COLO668 (cell line): ENCODE measurements around the gene PRKCG.
A peak's percentile ranks its signal among the peaks of the same experiment; 100 is the strongest.
"Not testable (repeated sequence)": the region's sequence is repeated elsewhere in the genome, so short reads cannot be mapped to it uniquely, and the experiment has no call there.

Experiments
- DNase-seq: peaks from one replicate; lab custom pipeline; 2025; ENCODE audit not compliant: unreplicated experiment; lab: John Stamatoyannopoulos, UW

Gene PRKCG

DNA sequence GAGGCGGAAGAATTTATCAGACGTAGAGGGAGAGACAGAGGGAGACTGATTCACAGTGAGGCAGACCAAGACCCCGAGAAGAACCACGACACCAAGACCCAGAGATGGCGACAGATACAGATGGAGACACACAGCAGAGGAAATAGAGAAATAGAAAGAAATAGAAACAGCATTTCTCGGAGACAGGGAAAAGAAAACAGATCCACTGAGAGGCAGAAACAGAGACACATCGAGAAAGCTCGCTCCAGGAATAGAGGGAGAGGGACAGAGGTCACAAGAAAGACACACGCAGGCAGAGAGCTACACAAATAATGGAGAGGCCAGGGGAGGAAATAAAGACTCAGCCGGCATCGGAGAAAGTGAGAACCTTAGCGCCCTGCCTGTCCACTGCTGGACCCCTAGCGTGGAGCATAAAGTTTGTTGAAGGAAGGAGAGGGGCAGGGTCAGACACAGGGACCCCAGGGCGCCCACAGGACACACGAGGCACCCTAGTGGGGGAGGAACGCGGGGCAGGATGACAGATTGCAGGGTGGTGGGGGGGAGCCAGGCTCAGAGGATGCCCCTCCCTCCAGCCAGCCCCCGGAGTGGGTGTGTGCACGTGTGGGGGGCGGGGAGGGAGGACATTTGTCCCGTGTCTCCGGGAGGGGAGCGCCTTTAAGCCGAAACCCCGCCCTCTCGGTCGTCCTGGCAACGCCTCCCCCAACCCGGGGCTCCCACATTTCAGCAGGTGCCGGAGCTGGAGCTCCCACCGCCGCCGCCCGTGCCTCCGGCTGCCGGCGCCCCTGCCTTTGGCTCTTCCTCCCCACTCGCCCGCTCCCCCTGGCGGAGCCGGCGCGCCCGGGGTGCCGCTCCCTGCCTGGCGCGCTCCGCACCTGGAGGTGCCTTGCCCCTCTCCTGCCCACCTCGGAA lies at the start of gene PRKCG:
PRKCG (plus strand) TSS at position 716 of the 909 bp plus-strand sequence. CDS start 298 bp downstream, outside the sequence.
- peak; percentile 32 for DNase-seq

DNA sequence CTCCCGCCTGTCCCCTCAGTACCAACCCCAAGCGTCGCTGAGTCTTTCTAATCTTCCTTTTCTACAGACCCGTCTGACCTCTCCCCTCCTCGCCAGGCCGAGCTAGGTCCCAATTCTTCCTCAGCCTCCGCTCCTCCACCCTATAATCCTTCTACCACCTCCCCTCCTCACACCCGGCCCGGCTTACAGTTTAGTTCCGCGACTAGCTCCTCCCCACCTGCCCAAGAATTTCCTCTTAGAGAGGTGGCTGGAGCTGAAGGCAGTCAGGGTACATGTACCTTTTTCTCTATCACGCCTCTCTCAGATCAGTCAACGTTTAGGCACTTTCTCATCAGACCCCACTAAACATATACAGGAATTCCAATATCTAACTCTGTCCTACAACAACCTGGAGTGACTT lies 49.1 kb upstream of the PRKCG start:
- DNase-seq, result not testable (repeated sequence)

DNA sequence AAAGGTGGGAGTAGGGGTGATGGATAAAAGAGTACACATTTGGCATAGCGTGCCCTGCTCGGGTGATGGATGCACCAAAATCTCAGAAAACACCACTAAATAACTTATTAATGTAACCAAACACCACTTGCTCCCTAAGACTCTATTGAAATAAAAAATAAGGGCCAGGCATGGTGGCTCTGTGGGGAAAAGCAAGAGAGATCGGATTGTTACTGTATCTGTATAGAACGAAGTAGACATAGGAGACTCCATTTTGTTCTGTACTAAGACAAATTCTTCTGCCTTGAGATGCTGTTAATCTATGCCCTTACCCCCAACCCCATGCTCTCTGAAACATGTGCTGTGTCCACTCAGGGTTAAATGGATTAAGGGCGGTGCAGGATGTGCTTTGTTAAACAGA lies 43.6 kb upstream of the PRKCG start:
- not testable (repeated sequence) for DNase-seq

DNA sequence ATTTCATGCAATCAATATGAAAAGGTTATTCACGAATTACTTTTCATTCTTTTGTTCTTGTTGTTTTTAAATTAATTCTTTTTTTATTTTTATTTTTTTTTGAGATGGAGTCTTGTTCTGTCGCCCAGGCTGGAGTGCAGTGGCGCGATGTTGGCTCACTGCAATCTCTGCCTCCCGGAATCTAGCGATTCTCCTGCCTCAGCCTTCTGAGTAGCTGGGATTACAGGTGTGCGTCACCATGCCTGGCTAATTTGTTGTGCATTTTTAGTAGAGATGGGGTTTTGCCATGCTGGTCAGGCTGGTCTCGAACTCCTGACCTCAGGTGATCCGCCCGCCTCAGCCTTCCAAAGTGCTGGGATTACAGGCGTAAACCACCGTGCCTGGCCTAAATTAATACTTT lies 41.8 kb upstream of the PRKCG start:
- DNase-seq, result not testable (repeated sequence)

DNA sequence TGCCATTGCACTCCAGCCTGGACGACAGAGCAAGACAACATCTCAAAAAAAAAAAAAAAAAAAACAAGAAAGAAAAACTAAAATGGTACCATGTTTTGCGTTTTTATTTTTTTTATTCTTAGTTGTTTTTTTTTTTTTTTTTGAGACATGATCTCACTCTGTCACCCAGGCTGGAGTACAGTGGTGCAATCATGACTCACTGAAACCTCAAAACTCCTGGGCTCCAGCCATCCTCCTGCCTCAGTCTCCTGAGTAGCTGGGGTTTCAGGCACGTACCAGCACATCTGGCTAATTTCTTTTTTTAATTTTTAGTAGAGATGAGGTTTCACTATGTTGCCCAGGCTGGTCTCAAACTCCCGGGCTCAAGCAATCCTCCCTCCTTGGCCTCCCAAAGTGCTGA lies 41.1 kb upstream of the PRKCG start:
- DNase-seq, result not testable (repeated sequence)

DNA sequence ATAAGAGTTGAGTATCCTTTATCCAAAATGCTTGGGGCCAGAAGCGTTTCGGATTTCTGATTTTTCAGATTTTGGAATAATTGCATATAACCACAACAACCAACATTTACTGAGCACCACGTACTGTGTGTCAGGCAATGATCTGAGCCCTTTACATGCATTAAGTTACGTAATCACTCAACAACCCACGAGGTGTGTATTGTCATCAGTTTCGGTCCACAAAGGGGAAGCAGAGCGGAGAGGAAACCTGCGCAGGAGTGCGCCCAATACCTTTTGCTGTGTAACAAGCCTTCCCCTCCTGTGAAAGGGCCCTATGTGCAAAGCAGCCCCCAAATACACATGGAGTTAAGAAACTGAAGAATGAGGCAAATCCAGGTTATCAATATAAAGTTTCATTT lies 37.1 kb upstream of the PRKCG start:
- no peak for DNase-seq

DNA sequence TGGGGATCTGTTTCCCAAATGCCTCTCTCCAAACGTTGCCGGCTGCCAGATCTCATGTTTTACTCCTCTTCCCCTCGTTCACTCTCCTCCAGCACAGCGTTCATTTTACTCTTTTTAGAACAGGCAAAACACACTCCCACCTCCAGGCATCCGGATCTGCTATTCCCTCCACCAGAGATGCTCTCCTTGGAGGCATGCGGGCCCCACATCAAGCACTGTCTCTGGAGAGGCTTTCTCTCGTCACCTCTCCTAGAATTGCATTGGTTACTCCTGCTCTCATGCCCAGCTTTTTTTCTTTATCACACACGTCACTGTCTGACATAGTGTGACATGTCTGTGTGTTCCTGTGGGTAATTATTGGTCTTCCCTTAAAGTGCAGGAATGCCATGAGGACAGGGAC lies 34.4 kb upstream of the PRKCG start:
- DNase-seq, result no peak

DNA sequence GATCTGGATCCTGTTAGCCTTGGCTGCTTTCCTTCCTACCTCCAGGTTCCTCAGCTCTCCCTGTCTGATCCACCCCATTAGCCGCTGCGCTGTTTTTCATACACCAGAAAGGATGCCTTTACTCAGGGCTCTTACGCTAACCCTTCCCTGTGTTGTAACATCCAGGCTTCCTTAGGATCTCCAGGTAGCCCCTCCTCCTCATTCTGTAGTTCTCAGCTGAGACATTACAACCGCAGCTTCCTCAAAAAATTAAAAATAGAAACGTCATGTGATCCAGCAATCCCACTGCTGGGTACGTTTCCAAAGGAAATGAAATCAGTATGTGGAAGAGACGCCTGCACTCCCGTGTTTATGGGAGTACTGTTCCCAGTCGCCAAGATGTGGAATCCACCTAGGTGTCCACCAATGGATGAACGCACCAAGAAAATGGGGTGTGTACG lies 32.7 kb upstream of the PRKCG start:
- DNase-seq, result no peak

DNA sequence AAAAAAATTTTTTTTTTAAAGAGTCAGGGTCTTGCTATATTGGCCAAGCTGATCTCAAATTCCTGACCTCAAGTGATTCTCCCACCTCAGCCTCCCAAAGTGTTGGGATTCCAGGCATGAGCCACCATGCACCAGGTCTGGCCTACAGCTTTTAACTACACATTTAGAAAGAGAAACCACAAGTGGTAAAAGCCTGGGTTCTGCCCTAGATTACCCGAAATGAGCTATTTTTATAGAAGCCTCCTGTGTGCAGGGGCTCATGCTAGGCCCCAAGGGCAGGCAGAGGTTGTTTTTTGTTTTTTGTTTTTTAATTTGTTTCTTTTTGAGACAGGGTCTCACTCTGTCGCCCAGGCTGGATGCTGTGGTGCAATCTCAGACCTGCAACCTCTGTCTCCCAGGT lies 28.3 kb upstream of the PRKCG start:
- no peak for DNase-seq

DNA sequence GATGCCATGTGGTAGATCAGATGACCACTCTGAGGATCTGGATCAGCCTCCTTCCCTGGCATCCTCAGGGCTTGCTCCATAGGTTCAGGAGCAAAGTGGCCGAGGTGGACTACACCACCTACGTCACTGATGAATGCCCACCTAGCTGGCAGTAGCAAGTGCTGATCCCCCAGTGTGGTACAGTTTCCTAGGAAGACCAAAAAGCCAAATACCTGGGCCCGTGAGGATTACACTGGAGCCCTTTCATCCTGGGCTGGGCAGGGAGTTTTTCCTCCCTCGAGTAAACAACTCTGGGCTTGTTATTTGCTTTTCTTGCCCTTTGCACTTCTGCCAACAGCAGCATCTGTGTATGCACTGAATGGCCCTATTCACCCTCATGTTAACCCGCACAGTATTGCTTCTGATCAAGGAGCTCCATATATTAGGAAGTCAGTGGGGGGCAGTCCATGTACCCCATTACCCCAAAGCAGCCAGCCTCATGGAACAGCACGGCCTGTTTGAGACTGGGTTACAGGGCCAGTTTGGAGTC lies 17.6 kb upstream of the PRKCG start:
- DNase-seq, result peak; percentile 28

DNA sequence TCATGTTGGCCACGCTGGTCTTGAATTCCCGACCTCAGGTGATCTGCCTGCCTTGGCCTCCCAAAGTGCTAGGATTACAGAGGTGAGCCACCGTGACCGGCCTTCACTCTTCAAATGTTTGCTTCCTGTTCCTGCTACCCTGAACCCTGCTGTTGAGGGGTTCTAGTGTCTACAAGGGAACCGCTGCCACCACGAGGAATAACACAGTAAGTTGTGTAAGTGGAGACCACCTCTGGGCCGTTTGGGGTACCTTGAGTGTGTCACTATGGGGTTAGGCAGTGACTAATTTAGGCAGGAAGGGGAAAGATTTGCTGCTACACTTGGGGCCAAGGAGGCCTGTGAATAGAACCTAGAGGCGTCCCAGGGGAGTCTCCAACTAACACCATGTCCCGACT lies 16.5 kb upstream of the PRKCG start:
- no peak for DNase-seq

DNA sequence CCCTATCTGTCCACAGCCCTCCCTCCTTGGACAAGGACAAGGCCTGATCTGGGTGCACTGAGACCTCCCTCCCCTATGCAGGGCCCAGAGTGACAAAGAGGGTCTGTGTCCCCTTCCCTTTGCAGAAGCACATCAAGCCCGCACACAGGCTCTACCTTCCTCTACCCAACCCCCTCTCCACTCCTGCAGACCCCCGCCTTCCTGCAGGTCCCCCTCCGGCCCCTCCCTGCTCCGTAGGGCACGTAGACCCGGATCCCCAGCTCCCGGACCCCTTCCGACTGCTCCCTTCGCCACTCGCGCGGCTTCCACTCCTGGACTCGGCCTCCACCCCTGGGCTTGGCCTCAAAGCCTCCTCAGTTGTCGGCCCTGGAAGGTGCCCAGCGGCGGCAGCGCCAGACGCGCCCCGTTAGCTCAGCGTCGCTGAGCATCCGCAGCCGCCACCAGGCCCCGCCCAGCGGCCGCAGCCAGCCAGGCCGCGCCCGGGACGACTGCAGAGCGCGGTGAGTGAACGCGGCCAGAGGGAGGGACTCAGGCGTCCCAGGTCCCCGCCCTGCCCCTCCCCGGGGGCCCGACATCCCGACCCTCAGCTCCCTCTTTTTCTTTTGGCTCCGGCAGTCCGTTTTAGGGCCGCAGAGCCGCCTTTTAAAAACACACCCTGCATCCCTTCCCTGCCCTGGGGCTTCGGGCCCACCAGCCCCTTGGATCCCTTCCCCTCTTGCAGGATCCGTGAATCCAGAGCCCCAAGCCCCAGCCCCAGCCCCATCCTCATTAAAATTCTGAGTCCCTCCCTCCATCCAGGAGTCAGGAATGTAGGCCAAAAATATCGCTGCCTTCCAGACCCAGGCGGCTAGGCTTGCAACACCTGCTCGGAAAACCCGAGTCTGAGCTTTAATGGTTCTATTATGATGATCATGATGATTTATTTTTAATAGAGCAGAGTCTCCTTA lies 15.8 kb upstream of the PRKCG start:
- peak; percentile 23 for DNase-seq

DNA sequence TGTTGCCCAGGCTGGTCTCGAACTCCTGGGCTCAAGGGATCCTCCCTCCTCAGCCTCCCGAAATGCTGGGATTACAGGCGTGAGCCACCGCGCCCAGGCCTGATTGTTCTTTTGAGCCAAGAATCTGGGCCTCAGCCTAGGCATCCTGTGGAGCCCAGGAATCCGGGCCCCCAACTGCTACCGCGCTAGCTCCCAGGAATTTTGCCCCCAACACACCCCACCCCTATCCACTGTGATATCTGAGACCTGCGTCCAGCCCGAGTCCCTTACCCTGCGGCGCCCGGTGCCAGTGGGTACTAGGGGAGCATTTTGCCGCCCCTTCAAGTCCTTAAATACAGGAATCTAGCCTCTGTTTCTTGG lies 15.2 kb upstream of the PRKCG start:
- DNase-seq, result no peak

DNA sequence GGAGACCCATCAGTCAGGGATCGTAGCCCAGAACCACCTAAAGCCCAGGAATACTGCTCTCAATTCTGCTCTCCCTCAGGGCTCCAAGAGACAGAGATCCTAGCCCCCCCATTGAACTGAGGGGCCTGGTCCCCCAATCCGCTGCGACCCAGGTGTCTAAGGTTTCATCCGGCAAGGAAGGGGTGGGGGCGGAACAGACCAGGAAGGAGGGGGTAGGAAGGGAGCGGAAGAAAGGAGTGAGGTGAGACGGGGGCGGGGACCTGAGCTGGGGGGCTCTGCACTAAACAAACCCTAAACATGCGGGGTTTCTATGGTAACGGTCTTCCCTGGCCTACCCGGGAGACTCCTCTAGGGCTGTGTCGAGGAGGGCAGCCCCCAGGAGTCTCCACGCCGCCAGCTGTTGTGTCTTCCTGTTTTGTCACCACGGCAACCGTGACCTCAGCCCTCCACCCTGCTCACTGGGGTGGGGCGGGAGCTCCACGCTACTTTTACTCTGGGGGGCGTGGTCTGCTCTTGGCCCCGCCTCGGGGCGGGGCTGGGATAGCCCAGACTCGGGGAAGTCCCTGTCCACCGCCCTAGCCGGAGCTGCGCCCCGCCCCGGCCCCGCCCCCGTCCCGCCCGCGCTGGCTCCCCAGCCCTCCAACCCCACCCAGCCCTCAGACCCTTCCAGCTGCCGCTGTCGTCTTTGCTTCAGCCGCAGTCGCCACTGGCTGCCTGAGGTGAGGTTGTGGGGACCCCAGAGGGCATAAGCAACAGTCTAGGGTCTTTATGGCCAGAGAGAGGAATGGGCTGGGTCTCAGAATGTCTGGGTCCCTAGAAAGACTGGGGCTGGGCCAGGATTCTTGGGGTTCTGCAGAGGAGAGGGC lies 14.5 kb upstream of the PRKCG start, which contains the start of gene MYADM:
MYADM (plus strand) TSS at position 659 of the 866 bp plus-strand sequence. CDS start 5,647 bp downstream, outside the sequence.
- DNase-seq, result peak; percentile 48

DNA sequence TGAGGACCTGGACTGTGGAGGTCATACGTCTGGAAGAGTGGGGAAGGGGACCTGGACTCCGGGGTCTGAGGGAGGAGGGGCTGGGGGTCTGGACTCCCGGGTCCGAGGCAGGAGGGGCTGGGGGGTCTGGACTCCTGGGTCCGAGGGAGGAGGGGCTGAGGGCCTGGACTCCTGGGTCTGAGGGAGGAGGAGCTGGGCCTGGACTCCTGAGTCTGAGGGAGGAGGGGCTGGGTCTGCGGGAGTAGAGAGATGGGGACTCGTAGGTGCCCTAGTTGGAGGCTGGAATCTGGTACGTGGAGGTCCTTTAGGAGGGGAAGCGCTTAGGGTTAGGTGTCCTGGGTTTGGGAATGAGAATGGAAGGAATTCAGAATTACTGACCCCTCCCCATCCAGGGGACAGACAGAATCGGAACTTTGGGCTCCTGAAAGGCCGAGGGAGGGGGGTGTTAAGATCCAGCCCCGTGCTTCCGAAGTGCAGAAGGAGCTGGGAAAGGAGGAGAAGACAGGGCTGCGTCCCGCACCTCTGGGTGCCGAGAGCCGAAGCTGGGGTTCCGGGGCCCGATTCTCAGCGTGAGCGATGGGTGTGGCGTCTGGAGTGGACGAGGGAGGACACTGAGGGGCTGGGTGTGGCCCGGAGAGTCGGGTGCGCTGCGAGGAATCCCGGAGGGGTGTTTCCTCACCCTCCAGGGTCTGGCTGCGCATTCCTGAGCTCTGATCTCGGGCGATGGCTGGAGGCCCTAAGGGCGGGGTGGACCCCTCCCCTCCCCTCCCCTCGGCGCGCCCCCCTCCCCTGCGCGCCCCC lies 13.7 kb upstream of the PRKCG start:
- DNase-seq, result no peak

DNA sequence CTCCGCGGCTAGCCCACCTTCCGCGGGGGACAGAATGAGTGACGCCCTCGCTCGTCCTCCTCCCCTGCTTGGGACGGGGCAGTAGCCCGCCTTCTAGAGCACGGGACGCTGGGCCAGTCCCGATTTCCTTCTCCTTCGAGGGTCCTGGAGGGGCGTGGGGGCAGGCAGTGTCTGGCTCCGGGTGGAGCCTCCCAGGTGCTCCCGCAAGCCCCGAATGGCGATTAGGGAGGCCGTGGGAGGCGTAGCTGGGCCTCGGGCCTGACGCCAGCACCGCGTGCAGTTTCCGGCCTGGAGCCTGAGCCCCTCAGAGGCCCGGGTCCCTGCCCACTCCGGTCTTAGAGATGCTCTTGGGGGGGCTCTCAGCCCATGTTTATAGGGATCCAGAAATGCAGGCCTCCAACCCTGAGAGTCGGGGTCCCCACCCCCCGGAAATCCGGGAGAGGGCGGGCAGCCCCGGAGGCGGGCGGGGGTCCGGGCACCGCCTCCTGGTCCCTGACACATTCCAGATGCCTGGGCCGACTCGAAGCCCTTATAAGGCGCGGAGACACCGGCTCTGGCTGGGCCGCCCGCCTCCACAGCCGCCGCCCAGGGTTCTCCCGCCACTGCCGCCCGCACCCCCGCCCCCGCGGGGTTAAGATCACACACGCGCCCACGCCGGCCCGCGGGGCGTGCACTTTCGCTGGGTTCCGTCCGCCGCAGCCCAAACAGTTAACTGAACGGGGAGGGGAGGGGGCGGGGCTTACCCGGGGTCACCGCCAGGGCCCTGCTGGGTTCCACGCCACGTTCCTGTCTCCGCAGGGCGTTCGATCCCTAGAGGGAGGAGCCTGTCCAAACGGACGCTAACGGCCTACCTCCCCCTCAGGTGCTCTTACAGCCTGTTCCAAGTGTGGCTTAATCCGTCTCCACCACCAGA lies 12.8 kb upstream of the PRKCG start:
- peak; percentile 17 for DNase-seq

DNA sequence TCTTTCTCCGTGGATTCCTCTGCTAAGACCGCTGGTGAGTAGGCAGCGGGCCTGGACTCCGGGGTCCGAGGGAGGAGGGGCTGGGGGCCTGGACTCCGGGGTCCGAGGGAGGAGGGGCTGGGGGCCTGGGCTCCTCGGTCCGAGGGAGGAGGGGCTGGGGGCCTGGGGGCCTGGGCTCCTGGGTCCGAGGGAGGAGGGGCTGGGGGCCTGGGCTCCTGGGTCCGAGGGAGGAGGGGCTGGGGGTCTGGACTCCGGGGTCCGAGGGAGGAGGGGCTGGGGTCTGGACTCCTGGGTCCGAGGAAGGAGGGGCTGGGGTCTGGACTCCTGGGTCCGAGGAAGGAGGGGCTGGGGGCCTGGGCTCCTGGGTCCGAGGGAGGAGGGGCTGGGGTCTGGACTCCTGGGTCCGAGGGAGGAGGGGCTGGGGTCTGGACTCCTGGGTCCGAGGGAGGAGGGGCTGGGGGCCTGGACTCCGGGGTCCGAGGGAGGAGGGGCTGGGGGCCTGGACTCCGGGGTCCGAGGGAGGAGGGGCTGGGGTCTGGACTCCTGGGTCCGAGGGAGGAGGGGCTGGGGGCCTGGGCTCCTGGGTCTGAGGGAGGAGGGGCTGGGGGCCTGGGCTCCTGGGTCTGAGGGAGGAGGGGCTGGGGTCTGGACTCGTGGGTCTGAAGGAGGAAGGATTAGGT lies 12.1 kb upstream of the PRKCG start:
- not testable (repeated sequence) for DNase-seq

DNA sequence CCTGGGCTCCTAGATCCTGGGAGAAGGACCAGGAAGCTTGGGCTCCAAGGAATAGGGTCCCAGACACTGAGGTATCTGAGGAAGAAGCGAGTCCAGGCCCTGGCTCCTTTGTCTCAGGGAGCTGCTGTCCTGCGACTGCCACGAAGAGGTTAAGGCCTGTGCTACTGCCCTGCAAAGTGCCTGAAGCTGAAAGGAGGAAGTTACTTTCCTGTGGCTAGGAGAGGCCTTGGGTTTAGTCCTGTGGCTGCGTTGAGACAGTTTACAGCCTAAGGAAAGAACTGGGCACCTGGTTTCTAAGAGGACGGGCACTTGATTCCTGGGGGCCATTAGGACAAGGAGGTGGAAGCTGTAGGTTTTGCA lies 11.5 kb upstream of the PRKCG start:
- no peak for DNase-seq
